ENCODE measurements around the gene FAM161A.

The FAM161A gene

DNA sequence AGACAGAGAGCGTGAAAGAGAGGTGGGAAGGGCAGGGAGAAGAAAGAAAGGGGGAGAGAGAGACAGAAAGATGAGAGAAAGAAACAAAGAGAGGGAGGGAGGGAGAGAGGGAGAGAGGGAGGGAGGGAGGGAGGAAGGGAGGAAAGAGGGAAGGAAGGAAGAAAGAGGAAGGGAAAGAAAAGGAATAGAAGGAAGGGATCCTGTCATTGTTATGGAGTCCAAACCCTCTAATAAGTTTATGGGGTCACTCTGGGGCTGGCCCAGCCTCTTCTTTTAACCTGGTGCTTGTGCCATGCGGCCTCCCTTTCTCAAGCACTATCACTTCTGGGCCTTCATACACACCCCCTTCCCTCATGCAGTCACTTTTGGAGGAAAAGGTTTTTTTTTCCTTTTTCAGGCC lies 58.5 kb downstream of the FAM161A start:
- POLR2A ChIA-PET, result no interaction called here
- CTCF ChIA-PET, result interaction anchor here (0.7 kb wide), 1 partner anchor 590 kb away, joined by 5 read pairs; no protein-coding TSS in a partner anchor
- Histone ChIP-seq H3K9me3 (ENCODE audit: control insufficient read depth, insufficient read depth, low read depth, low read length) (no peaks in the 10 kb centered on the region), H3K4me1 (ENCODE audit: control insufficient read depth, insufficient read depth, low read length) (no peaks in the 10 kb centered on the region), H3K36me3 (ENCODE audit: control insufficient read depth in 2 of 2, insufficient read depth in 1 of 2, low read length in 2 of 2) (no peaks in the 10 kb centered on the region), H3K27ac (ENCODE audit: extremely low read depth, low read depth, low read length) (no peak overlapping the region), H3K4me3 (ENCODE audit: low read depth, low read length) (no peak overlapping the region)
- 0 out of 2 replicates have a peak, but pooled peaks have one; percentile 19 for TF ChIP-seq ZNF366 (tag by site-specific recombination; conservative IDR thresholded peaks at IDR 0.05)
- no peak for TF ChIP-seq ZNF121 (tag by site-specific recombination; IDR thresholded peaks at IDR 0.05)
- no peak for TF ChIP-seq ZNF571 (tag by site-specific recombination; IDR thresholded peaks at IDR 0.05)
- TF ChIP-seq ZNF792 (tag by site-specific recombination; IDR thresholded peaks at IDR 0.05), result no peak

DNA sequence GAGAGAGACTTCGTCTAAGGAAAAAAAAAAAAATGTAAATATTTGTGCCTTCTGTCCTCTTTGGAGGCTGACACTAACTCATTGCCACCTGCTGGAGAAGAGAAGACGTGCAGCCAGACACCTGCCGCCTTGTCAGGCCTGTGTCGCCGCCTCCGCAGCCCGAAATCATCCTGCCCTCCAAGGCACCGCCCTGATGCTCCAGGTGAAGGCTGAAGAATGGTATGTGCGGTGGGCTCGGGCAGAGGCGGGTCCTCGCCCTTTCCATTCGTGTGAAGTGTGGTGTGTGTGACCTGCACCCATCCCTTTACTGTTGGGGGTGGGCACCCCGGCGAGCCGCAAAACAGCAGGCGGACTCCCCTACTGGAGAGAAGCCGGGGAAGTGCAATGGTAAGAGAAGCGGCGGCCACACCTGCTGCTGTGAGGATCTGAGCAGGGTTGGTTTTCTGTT lies 60.4 kb downstream of the FAM161A start:
- CTCF ChIA-PET, result interaction anchor here (0.6 to 1.0 kb wide), 3 partner anchors 24 to 604 kb away, joined by 4 to 8 read pairs (median 6); no protein-coding TSS in a partner anchor

GRCh38 chr2:61792355-61792890 lies 61.4 kb downstream of the FAM161A start:
- H3K9me3 ChIP-seq (ENCODE audit: control insufficient read depth, insufficient read depth, low read depth, low read length), result no peaks in the 10 kb centered on the region
- H3K4me3 ChIP-seq (ENCODE audit: low read depth, low read length), result no peak overlapping the region
- no peaks in the 10 kb centered on the region for H3K4me1 ChIP-seq (ENCODE audit: control insufficient read depth, insufficient read depth, low read length)
- CTCF ChIA-PET, result interaction anchor here (0.6 to 1.1 kb wide), 5 partner anchors 8 to 657 kb away, joined by 3 to 6 read pairs (median 3); no protein-coding TSS in a partner anchor
- no peak for TF ChIP-seq PRDM6 (tag by site-specific recombination; IDR thresholded peaks at IDR 0.05)
- TF ChIP-seq ZNF341 (tag by site-specific recombination; IDR thresholded peaks at IDR 0.05; ENCODE audit: low read depth), result peak; percentile 63
- H3K36me3 ChIP-seq (ENCODE audit: control insufficient read depth in 2 of 2, insufficient read depth in 1 of 2, low read length in 2 of 2), result no peaks in the 10 kb centered on the region
- H3K27ac ChIP-seq (ENCODE audit: extremely low read depth, low read depth, low read length), result no peak overlapping the region
- POLR2A ChIA-PET, result no interaction called here

More for the DNA sequence above, 60.4 kb downstream of the FAM161A start:
- Histone ChIP-seq H3K9me3 (ENCODE audit: control insufficient read depth, insufficient read depth, low read depth, low read length) (no peaks in the 10 kb centered on the region), H3K4me3 (ENCODE audit: low read depth, low read length) (no peak overlapping the region), H3K36me3 (ENCODE audit: control insufficient read depth in 2 of 2, insufficient read depth in 1 of 2, low read length in 2 of 2) (no peaks in the 10 kb centered on the region), H3K4me1 (ENCODE audit: control insufficient read depth, insufficient read depth, low read length) (no peaks in the 10 kb centered on the region), H3K27ac (ENCODE audit: extremely low read depth, low read depth, low read length) (no peak overlapping the region)
- POLR2A ChIA-PET, result no interaction called here
- no peak for TF ChIP-seq KLF9 (tag by site-specific recombination; IDR thresholded peaks at IDR 0.05; ENCODE audit: low read depth)
- 0 out of 2 replicates have a peak, but pooled peaks have one; percentile 19 for TF ChIP-seq CTCF (tag by site-specific recombination; IDR thresholded peaks at IDR 0.05)
- 0 out of 2 replicates have a peak, but pooled peaks have one; percentile 24 for TF ChIP-seq ZNF654 (tag by site-specific recombination; IDR thresholded peaks at IDR 0.05; ENCODE audit: low read depth)
- TF ChIP-seq, protein P1, sequence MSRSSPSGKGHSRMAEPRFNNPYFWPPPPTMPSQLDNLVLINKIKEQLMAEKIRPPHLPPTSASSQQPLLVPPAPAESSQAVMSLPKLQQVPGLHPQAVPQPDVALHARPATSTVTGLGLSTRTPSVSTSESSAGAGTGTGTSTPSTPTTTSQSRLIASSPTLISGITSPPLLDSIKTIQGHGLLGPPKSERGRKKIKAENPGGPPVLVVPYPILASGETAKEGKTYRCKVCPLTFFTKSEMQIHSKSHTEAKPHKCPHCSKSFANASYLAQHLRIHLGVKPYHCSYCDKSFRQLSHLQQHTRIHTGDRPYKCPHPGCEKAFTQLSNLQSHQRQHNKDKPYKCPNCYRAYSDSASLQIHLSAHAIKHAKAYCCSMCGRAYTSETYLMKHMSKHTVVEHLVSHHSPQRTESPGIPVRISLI (tag by site-specific recombination; IDR thresholded peaks at IDR 0.05), result 0 out of 2 replicates have a peak, but pooled peaks have one; percentile 48

DNA sequence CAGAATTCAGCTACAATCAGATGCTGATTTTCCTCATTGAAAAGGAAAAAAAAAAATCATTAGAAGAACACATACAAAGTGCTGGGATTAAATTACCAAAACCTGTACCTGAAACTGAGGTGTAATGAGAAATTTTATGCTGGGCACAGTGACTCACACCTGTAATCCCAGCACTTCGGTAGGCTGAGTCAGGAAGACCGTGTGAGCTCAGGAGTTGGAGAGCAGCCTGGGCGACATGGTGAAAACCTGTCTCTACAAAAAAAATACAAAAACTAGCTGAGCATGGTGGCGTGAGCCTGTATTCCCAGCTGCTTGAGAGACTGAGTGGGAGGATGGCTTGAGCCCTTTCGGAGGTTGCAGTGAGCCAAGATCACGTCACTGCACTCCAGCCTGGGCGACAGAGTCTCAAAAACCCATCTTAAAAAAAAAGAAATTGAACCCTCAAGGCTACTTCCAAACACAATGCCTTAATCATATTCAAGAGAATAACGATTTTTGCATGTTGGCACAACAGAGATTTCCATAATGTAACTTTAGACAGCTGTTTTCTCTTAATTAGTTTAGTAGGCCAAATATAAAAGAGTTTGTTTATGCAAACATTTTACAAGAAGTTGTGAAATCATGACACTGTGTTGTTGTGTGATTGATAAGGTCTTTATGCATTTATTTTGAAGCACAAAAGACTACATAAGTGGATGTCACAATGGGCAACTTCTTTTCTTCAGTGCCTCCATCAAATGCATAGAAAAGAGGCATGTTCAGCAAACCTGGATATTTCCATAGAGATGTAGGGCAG lies 63.9 kb downstream of the FAM161A start:
- Histone ChIP-seq H3K9me3 (ENCODE audit: control insufficient read depth, insufficient read depth, low read depth, low read length) (no peaks in the 10 kb centered on the region), H3K4me1 (ENCODE audit: control insufficient read depth, insufficient read depth, low read length) (no peaks in the 10 kb centered on the region), H3K27ac (ENCODE audit: extremely low read depth, low read depth, low read length) (no peak overlapping the region), H3K36me3 (ENCODE audit: control insufficient read depth in 2 of 2, insufficient read depth in 1 of 2, low read length in 2 of 2) (no peaks in the 10 kb centered on the region), H3K4me3 (ENCODE audit: low read depth, low read length) (no peak overlapping the region)
- ChIA-PET CTCF (interaction anchor here (0.9 kb wide), 1 partner anchor 102 kb away, joined by 3 read pairs; no protein-coding TSS in a partner anchor), POLR2A (no interaction called here)
- TF ChIP-seq, protein P2, sequence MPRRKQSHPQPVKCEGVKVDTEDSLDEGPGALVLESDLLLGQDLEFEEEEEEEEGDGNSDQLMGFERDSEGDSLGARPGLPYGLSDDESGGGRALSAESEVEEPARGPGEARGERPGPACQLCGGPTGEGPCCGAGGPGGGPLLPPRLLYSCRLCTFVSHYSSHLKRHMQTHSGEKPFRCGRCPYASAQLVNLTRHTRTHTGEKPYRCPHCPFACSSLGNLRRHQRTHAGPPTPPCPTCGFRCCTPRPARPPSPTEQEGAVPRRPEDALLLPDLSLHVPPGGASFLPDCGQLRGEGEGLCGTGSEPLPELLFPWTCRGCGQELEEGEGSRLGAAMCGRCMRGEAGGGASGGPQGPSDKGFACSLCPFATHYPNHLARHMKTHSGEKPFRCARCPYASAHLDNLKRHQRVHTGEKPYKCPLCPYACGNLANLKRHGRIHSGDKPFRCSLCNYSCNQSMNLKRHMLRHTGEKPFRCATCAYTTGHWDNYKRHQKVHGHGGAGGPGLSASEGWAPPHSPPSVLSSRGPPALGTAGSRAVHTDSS (tag by site-specific recombination; IDR thresholded peaks at IDR 0.05), result no peak
- TF ChIP-seq ZNF223 (tag by site-specific recombination; IDR thresholded peaks at IDR 0.05) (no peak), REST (tag by site-specific recombination; IDR thresholded peaks at IDR 0.05) (peak; percentile 54; the same call in 1 of the 2 replicates), ZNF624 (tag by site-specific recombination; IDR thresholded peaks at IDR 0.05) (no peak)

Data from HEK293 (cell line).